Trophoblast cell (in vitro differentiated cells and primary cell): ENCODE results near the gene FBP2.

Source experiments
- DNase-seq, 2 donors: peaks; one replicate each; pipeline ENCODE4 v3.0.0-alpha.2; 2016
- H2AFZ ChIP-seq: 2 replicates; pipeline ENCODE4 v1.6.1; 2013; ENCODE audit warnings: low read length, moderate library complexity, mild to moderate bottlenecking; ENCODE audit not compliant: insufficient read depth, poor library complexity
- H2AK5ac ChIP-seq: 2 replicates; pipeline ENCODE4 v1.6.1; 2013; ENCODE audit warnings: mild to moderate bottlenecking, low read length
- H2BK120ac ChIP-seq: 2 replicates; pipeline ENCODE4 v1.6.1; 2013; ENCODE audit warnings: low read length, mild to moderate bottlenecking, moderate library complexity; ENCODE audit not compliant: insufficient read depth, poor library complexity
- H2BK12ac ChIP-seq: 2 replicates; pipeline ENCODE4 v1.6.1; 2013; ENCODE audit warnings: mild to moderate bottlenecking, low read length, moderate library complexity
- H2BK5ac ChIP-seq: 2 replicates; pipeline ENCODE4 v1.6.1; 2013; ENCODE audit warnings: low read length, low read depth, moderate library complexity, mild to moderate bottlenecking; ENCODE audit not compliant: poor library complexity
- H3K14ac ChIP-seq: 2 replicates; pipeline ENCODE4 v1.6.1; 2013; ENCODE audit warnings: mild to moderate bottlenecking, low read length
- H3K18ac ChIP-seq: 2 replicates; pipeline ENCODE4 v1.6.1; 2013; ENCODE audit warnings: mild to moderate bottlenecking, low read length
- H3K23ac ChIP-seq: 2 replicates; pipeline ENCODE4 v1.6.1; 2013; ENCODE audit warnings: low read length
- H3K27ac ChIP-seq: 2 replicates; pipeline ENCODE4 v1.5.1; 2013; ENCODE audit warnings: low read depth, mild to moderate bottlenecking, inconsistent platforms, low read length, moderate library complexity
- H3K27me3 ChIP-seq: 2 replicates; pipeline ENCODE4 v1.6.1; 2013; ENCODE audit warnings: inconsistent platforms, mild to moderate bottlenecking, low read length, moderate library complexity; ENCODE audit not compliant: insufficient read depth
- H3K36me3 ChIP-seq, 2 experiments: 1 replicate in 1 of 2; 2 replicates in 1 of 2; pipeline ENCODE4 v1.6.1; 2013; ENCODE audit warnings: low read length in 2 of 2, mild to moderate bottlenecking in 2 of 2, moderate library complexity in 1 of 2; ENCODE audit not compliant: insufficient read depth in 2 of 2, control insufficient read depth in 1 of 2
- H3K4ac ChIP-seq: 2 replicates; pipeline ENCODE4 v1.6.1; 2013; ENCODE audit warnings: low read depth, mild to moderate bottlenecking, low read length, moderate library complexity
- H3K4me1 ChIP-seq, 2 experiments: 1 replicate in 1 of 2; 2 replicates in 1 of 2; pipeline ENCODE4 v1.6.1; 2013; ENCODE audit warnings: low read length in 2 of 2, mild to moderate bottlenecking in 2 of 2, moderate library complexity in 1 of 2; ENCODE audit not compliant: insufficient read depth in 2 of 2, control insufficient read depth in 1 of 2
- H3K4me2 ChIP-seq: 2 replicates; pipeline ENCODE4 v1.6.1; 2013; ENCODE audit warnings: inconsistent platforms, mild to moderate bottlenecking, low read length, moderate library complexity
- H3K4me3 ChIP-seq: 2 replicates; pipeline ENCODE4 v1.5.1; 2013; ENCODE audit warnings: mild to moderate bottlenecking, low read depth, low read length, inconsistent platforms
- H3K79me1 ChIP-seq: one replicate; pipeline ENCODE4 v1.6.1; 2013; ENCODE audit warnings: low read length
- H3K79me2 ChIP-seq: 2 replicates; pipeline ENCODE4 v1.6.1; 2013; ENCODE audit warnings: low read length, mild to moderate bottlenecking; ENCODE audit not compliant: control insufficient read depth, insufficient read depth, poor library complexity
- H3K9ac ChIP-seq: 2 replicates; pipeline ENCODE4 v1.6.1; 2013; ENCODE audit warnings: mild to moderate bottlenecking, low read length
- H3K9me3 ChIP-seq: 2 replicates; pipeline ENCODE4 v1.6.1; 2013; ENCODE audit warnings: low read depth, mild to moderate bottlenecking, control low read depth, inconsistent platforms, low read length; ENCODE audit not compliant: insufficient read depth
- H4K12ac ChIP-seq: 2 replicates; pipeline ENCODE4 v1.6.1; 2013; ENCODE audit warnings: low read depth, mild to moderate bottlenecking, low read length, moderate library complexity
- H4K8ac ChIP-seq: 2 replicates; pipeline ENCODE4 v1.6.1; 2013; ENCODE audit warnings: low read depth, mild to moderate bottlenecking, low read length, moderate library complexity
- H4K91ac ChIP-seq: one replicate; pipeline ENCODE4 v1.6.1; 2013; ENCODE audit warnings: low read depth, mild to moderate bottlenecking, low read length, moderate library complexity
- WGBS: extraction: QIAGEN DNeasy Blood & Tissue Kit; methylation state at CpG from one replicate; pipeline ENCODE4 v1.1.7; 2013; ENCODE audit warnings: missing lambda C conversion rate; ENCODE audit not compliant: insufficient read length, insufficient coverage; ENCODE audit errors: extremely low coverage; 5-methylcytosine and 5-hydroxymethylcytosine counted together

FBP2 gene

GRCh38 chr9:94606646-94607422 lies 13.2 kb upstream of the FBP2 start:
- Histone ChIP-seq H3K4me1 (no peaks in the 10 kb centered on the region), H2AK5ac (no peak overlapping the region), H4K8ac (no peak overlapping the region), H3K79me1 (no peaks in the 10 kb centered on the region), H3K36me3 (no peaks in the 10 kb centered on the region), H2AFZ (no peak overlapping the region), H2BK5ac (no peak overlapping the region), H3K79me2 (no peaks in the 10 kb centered on the region), H3K9me3 (peaks cover 2% of the 10 kb centered on the region), H3K23ac (no peak overlapping the region), H2BK120ac (no peak overlapping the region), H4K91ac (no peak overlapping the region), H3K27me3 (no peaks in the 10 kb centered on the region), H3K4me2 (no peak overlapping the region), H3K4me3 (no peak overlapping the region), H3K9ac (no peak overlapping the region), H3K14ac (no peak overlapping the region), H3K27ac (no peak overlapping the region), H3K18ac (no peak overlapping the region), H3K4ac (no peak overlapping the region), H4K12ac (no peak overlapping the region), H2BK12ac (no peak overlapping the region)
- DNase-seq, result no peak
- WGBS, result no CpG with 5 or more reads among the region's 24 CpGs

DNA sequence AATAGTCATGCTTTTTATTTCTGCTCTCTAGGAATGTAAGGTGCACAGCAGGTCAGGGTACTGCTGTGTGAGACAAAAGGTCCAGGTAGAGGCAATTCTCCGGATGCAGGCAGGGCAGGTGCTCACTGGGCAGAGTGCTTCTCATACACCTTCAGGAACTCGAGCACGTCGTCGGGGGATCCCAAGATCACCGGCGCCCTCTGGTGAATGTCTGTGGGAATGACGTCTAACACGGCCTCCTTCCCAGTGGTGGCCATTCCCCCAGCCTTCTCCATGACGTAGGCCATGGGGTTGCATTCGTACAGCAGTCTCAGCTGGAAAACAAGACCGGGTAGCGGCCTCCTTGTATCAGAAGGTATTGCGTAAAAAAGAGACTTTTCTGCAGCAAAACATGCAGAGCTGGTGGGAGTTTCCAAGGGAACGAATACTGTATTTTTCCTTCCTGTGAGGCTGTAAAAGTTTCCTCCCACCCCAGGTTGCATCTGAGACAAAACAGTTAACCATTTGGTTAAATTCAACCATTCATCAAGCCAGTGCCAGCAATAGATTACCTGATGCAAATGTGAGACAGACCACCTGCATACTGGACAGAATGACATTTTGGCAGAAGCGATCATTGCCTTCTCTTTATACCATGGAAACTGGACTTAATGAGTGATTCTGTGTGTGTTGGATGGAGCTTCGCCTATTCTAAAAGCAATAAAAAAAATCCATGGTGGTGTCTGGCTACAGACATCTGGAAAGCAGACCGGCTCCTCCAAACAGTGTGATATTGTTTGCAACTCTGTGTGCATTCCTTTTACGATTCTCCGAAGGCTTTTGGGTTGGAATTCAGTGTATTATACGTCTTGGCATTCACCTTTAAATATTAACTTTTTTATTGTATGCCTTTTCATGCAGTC lies 9.9 kb upstream of the FBP2 start:
- H3K36me3 ChIP-seq, result no peaks in the 10 kb centered on the region
- WGBS, result no CpG with 5 or more reads among the region's 21 CpGs
- no peaks in the 10 kb centered on the region for H3K79me2 ChIP-seq
- no peak overlapping the region for H3K23ac ChIP-seq
- H3K9ac ChIP-seq, result no peak overlapping the region
- no peaks in the 10 kb centered on the region for H3K9me3 ChIP-seq
- no peak overlapping the region for H2AFZ ChIP-seq
- H3K27ac ChIP-seq, result no peak overlapping the region
- H3K18ac ChIP-seq, result no peak overlapping the region
- no peak overlapping the region for H2AK5ac ChIP-seq
- no peak overlapping the region for H4K12ac ChIP-seq
- no peak overlapping the region for H3K4ac ChIP-seq
- no peak overlapping the region for H4K91ac ChIP-seq
- no peaks in the 10 kb centered on the region for H3K27me3 ChIP-seq
- H2BK120ac ChIP-seq, result no peak overlapping the region
- no peak overlapping the region for H2BK12ac ChIP-seq
- H3K14ac ChIP-seq, result no peak overlapping the region
- H3K4me1 ChIP-seq, result no peaks in the 10 kb centered on the region
- peak overlapping the region; percentile 31 for H3K4me2 ChIP-seq
- no peak overlapping the region for H3K4me3 ChIP-seq
- H2BK5ac ChIP-seq, result no peak overlapping the region
- no peaks in the 10 kb centered on the region for H3K79me1 ChIP-seq
- peak in 1 of 2 donors; percentile 42 for DNase-seq
- H4K8ac ChIP-seq, result no peak overlapping the region

- Histone ChIP-seq H4K8ac (no peak overlapping the region), H3K4me3 (no peak overlapping the region), H3K9me3 (no peaks in the 10 kb centered on the region), H3K79me2 (no peaks in the 10 kb centered on the region), H3K79me1 (no peaks in the 10 kb centered on the region), H3K4me1 (no peaks in the 10 kb centered on the region), H2AFZ (no peak overlapping the region), H3K27me3 (no peaks in the 10 kb centered on the region), H3K9ac (no peak overlapping the region), H3K36me3 (no peaks in the 10 kb centered on the region), H3K18ac (no peak overlapping the region), H2AK5ac (no peak overlapping the region), H2BK12ac (no peak overlapping the region), H2BK5ac (no peak overlapping the region), H4K91ac (no peak overlapping the region), H3K27ac (no peak overlapping the region), H4K12ac (no peak overlapping the region), H2BK120ac (no peak overlapping the region), H3K14ac (no peak overlapping the region), H3K23ac (no peak overlapping the region), H3K4ac (no peak overlapping the region), H3K4me2 (no peak overlapping the region)
- no peak for DNase-seq
- WGBS, result no CpG with 5 or more reads among the region's 6 CpGs
Measured at GRCh38 chr9:94602666-94603065, 9.0 kb upstream of the FBP2 start.

DNA sequence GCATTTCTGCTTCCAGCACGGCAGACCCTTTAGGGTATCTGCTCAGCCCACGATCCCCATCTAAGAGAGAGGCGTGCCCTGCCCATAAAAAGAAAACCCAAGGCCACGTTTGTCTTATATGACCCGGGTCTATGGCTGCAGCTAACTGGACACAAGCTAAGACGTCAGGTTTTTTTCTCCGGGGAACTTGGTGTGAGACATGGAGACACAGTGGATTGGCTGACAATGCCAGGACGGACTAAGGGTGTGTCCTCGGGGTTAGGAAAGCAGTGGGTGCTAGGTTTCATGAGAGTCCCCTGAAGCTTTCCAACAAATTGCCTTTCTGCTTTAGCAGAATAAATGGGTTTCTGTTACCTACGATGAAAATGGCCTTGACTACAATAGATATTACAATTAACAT lies 7.1 kb upstream of the FBP2 start:
- Histone ChIP-seq H3K14ac (no peak overlapping the region), H2BK120ac (no peak overlapping the region), H3K18ac (no peak overlapping the region), H3K4me3 (no peak overlapping the region), H3K23ac (no peak overlapping the region), H2AFZ (no peak overlapping the region), H3K27ac (no peak overlapping the region), H3K9ac (no peak overlapping the region), H3K27me3 (no peaks in the 10 kb centered on the region), H2BK12ac (no peak overlapping the region), H3K79me1 (no peaks in the 10 kb centered on the region), H4K8ac (no peak overlapping the region), H4K12ac (no peak overlapping the region), H3K4ac (no peak overlapping the region), H2BK5ac (no peak overlapping the region), H4K91ac (no peak overlapping the region), H2AK5ac (no peak overlapping the region), H3K4me2 (no peak overlapping the region), H3K9me3 (no peaks in the 10 kb centered on the region), H3K36me3 (no peaks in the 10 kb centered on the region), H3K79me2 (no peaks in the 10 kb centered on the region), H3K4me1 (no peaks in the 10 kb centered on the region)
- no CpG with 5 or more reads among the region's 10 CpGs for WGBS
- no peak for DNase-seq
